Upper lobe of right lung (tissue), 1 donor: ENCODE data around the gene S1PR2. TPM values are rescaled to one million over a fixed set of nuclear protein-coding genes. Genes with fewer than 3 reads are reported as not detected.
A peak's percentile ranks its signal among the peaks of the same experiment; 100 is the strongest.

ENCODE experiments used
- ATAC-seq: fragments of 200-7000 bp; cut with Tn5 transposase; one replicate; pipeline ENCODE4 v1.9.1; 2020; ENCODE audit warnings: mild to moderate bottlenecking, moderate library complexity
- DNase-seq: peaks from one replicate; pipeline ENCODE4 v3.0.0-alpha.2; 2020
- H3K27ac ChIP-seq: fragments of 200-600 bp; one replicate; pipeline ENCODE4 v1.8.0; 2022
- H3K27me3 ChIP-seq: fragments of 200-600 bp; one replicate; pipeline ENCODE4 v1.8.0; 2022; ENCODE audit warnings: mild to moderate bottlenecking
- H3K36me3 ChIP-seq: fragments of 200-600 bp; one replicate; pipeline ENCODE4 v1.8.0; 2022
- H3K4me1 ChIP-seq: fragments of 200-600 bp; one replicate; pipeline ENCODE4 v1.8.0; 2022
- H3K4me3 ChIP-seq: fragments of 200-600 bp; one replicate; pipeline ENCODE4 v1.8.0; 2022; ENCODE audit warnings: mild to moderate bottlenecking
- H3K9me3 ChIP-seq: fragments of 200-600 bp; one replicate; pipeline ENCODE4 v1.8.0; 2022
- intact Hi-C: fragments of 100-400 bp; cut with DNase I; formaldehyde crosslinking; loops from one replicate; pipeline ENCODE4 v1.11.0; 2022
- total RNA-seq: library from RNA; stranded (reverse); fragmentation: NEBNext Ultra II Directional; extraction: Animal tissue kit (Norgen Biotek cat#: 25700); gene quantifications from one replicate; pipeline ENCODE4 v1.2.1, GENCODE V29; 2021
- TF ChIP-seq, protein P1 (sequence below): fragments of 200-600 bp; IDR thresholded peaks from one replicate; pipeline ENCODE4 v1.8.0; 2022; ENCODE audit warnings: antibody characterized with exemption
- donor health status: DM: no; HTN: yes; CAD: no; lungs with severe emphysema.

S1PR2 gene
- total RNA-seq, 1 donor from 2014 or later: 21.7 TPM

DNA sequence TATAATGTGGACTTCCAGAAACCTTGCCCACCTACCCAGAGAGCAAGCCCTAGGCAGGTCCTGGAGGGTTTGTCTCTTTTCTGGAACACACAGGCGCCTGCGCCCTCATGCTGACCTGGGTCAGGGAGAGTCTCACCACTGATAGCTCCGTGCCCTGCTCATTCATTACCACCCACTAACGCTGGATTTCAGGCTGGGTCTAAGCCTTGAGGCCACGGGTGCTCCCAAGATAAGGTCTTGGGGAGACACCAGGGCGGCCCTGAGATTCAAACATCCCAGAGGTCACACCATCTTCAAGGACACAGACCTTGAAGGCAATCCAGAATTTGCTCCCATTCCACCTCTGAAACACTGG is 5.1 kb downstream of the S1PR2 start:
- DNase-seq: no peak
- peaks cover 13% of the 10 kb centered on the region for H3K36me3 ChIP-seq
- H3K27me3 ChIP-seq: no peaks in the 10 kb centered on the region
- H3K27ac ChIP-seq: peak overlapping the region; percentile 73
- peaks cover 31% of the 10 kb centered on the region for H3K4me1 ChIP-seq
- no peak for ATAC-seq
- intact Hi-C loops: no loop called here
- no peak overlapping the region for H3K4me3 ChIP-seq
- H3K9me3 ChIP-seq: no peaks in the 10 kb centered on the region
- TF ChIP-seq, protein P1, sequence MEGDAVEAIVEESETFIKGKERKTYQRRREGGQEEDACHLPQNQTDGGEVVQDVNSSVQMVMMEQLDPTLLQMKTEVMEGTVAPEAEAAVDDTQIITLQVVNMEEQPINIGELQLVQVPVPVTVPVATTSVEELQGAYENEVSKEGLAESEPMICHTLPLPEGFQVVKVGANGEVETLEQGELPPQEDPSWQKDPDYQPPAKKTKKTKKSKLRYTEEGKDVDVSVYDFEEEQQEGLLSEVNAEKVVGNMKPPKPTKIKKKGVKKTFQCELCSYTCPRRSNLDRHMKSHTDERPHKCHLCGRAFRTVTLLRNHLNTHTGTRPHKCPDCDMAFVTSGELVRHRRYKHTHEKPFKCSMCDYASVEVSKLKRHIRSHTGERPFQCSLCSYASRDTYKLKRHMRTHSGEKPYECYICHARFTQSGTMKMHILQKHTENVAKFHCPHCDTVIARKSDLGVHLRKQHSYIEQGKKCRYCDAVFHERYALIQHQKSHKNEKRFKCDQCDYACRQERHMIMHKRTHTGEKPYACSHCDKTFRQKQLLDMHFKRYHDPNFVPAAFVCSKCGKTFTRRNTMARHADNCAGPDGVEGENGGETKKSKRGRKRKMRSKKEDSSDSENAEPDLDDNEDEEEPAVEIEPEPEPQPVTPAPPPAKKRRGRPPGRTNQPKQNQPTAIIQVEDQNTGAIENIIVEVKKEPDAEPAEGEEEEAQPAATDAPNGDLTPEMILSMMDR: no peak

DNA sequence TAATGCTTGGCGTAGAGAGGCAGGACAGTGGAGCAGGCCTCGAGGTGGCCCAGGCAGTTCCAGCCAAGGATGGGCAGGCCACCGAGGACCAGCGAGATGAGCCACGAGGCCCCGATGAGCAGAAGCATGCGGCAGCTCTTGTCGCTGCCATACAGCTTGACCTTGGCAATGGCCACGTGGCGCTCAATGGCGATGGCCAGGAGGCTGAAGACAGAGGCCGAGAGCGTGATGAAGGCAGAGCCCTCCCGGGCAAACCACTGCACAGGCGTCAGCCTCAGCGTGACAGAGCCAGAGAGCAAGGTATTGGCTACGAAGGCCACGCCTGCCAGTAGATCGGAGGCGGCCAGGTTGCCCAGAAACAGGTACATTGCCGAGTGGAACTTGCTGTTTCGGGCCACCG is 6.8 kb downstream of the S1PR2 start:
- peaks cover 13% of the 10 kb centered on the region for H3K36me3 ChIP-seq
- no peak for DNase-seq
- TF ChIP-seq, protein P1: no peak
- ATAC-seq: no peak
- H3K27me3 ChIP-seq: no peaks in the 10 kb centered on the region
- H3K4me1 ChIP-seq: peaks cover 24% of the 10 kb centered on the region
- no peaks in the 10 kb centered on the region for H3K9me3 ChIP-seq
- intact Hi-C loops: no loop called here
- H3K4me3 ChIP-seq: no peak overlapping the region
- no peak overlapping the region for H3K27ac ChIP-seq

DNA sequence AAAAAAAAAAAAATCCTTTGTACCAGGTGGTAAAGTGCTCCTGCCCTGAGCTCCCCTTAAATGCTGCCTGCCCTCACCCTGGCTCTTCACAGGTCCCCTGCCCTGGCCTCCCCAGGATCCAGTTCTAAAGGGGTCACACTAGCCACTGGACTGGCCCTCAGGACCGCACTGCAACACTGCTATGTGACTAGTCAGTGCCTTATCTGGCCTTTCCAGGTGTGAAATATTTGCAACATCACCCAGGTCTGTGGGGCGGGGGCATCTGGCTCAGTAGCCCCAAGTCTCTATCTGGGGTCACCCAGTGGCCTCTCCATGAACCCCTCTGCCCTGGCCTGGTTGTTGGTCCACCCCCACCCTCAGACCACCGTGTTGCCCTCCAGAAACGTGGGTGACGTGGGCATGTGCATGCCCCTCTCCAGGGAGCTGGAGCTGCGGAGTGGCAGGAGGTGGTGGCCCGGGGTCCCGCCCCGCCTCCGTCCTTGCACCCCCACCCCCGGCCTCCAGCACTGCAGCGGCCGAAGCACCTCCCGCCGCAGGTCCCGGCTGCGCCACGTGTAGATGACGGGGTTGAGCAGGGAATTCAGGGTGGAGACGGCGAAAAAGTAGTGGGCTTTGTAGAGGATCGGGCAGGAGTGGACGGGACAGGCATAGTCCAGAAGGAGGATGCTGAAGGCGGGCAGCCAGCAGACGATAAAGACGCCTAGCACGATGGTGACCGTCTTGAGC is 7.5 kb downstream of the S1PR2 start:
- intact Hi-C loops: no loop called here
- ATAC-seq (no peak), DNase-seq (no peak)
- H3K27ac ChIP-seq: no peak overlapping the region
- peaks cover 19% of the 10 kb centered on the region for H3K4me1 ChIP-seq
- TF ChIP-seq, protein P1: no peak
- peaks cover 13% of the 10 kb centered on the region for H3K36me3 ChIP-seq
- no peaks in the 10 kb centered on the region for H3K27me3 ChIP-seq
- no peak overlapping the region for H3K4me3 ChIP-seq
- H3K9me3 ChIP-seq: no peaks in the 10 kb centered on the region

DNA sequence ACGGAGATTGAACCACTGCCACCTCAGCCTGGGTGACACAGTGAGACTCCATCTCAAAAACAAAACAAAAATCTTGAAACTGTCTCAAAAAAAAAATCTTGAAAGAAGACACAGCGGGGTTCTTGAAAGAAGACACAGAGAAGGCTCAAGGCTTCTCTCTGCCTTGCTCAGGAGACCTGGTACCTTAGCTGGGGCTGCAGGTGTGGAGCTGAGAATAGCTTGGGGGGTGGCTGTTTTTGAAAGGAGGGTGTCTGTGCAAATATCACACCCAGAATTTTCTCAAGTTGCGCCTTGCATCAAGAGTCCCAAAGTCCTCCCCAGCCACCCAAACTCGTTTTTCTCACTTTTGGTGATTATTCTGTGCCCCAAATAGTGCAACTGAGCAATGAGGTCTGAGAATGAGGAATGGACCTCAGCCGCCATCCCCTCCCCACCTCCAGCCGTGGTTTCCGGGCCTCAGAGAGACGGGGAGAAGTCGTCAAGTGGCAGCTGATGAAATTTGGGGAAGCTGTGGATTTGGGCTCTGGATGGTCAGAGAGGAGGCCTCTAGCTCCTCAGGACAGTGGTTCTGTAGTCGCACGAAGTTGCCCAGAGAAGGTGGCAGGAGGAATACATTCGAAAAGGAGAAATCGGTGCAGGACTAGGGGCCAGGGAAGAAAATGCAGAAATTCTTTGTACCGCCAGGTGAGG is 8.8 kb downstream of the S1PR2 start:
- ATAC-seq (peak; percentile 7), DNase-seq (no peak)
- intact Hi-C loops: no loop called here
- Histone ChIP-seq H3K27me3 (no peaks in the 10 kb centered on the region), H3K9me3 (no peaks in the 10 kb centered on the region), H3K36me3 (peaks cover 13% of the 10 kb centered on the region), H3K27ac (no peak overlapping the region), H3K4me1 (peaks cover 10% of the 10 kb centered on the region), H3K4me3 (no peak overlapping the region)
- TF ChIP-seq, protein P1: no peak

- Histone ChIP-seq H3K36me3 (peaks cover 13% of the 10 kb centered on the region), H3K27ac (no peak overlapping the region), H3K4me3 (no peak overlapping the region), H3K4me1 (peaks cover 2% of the 10 kb centered on the region), H3K9me3 (no peaks in the 10 kb centered on the region), H3K27me3 (no peaks in the 10 kb centered on the region)
- TF ChIP-seq, protein P1: no peak
- intact Hi-C loops: no loop called here
- DNase-seq: no peak
- ATAC-seq: no peak
Observed at GRCh38 chr19:10220695-10221094, 10.4 kb downstream of the S1PR2 start.
